OCI-LY3 (cell line): Measurements from ENCODE around the gene CLPX.

Source experiments
- CTCF ChIP-seq: fragments of 200-600, 300-600 bp; sonication (generic); IDR thresholded peaks from 2 replicates; pipeline ENCODE4 v1.5.1; 2014; ENCODE audit warnings: antibody characterized with exemption, low read length, low read depth
- EZH2phosphoT487 ChIP-seq: fragments of 200-600 bp; shearing (Covaris generic); IDR thresholded peaks from 2 replicates; pipeline ENCODE4 v1.6.1; 2018; ENCODE audit warnings: antibody characterized with exemption, mixed run types, low read depth

GRCh38 chr15:65163041-65163440 is 22.1 kb downstream of the CLPX start:
- TF ChIP-seq CTCF (no peak), EZH2phosphoT487 (no peak)
